NCI-H1436 (cell line): Measurements from ENCODE around the gene FAM136A.
"Not testable (repeated sequence)": the region's sequence is repeated elsewhere in the genome, so short reads cannot be mapped to it uniquely, and the experiment has no call there.

Experiments used
- DNase-seq: peaks from one replicate; lab custom pipeline; 2025; lab: John Stamatoyannopoulos, UW

Gene FAM136A

GRCh38 chr2:70297828-70298227, 4.0 kb downstream of the FAM136A start:
- DNase-seq = not testable (repeated sequence)

- DNase-seq = no peak
Measured at GRCh38 chr2:70283500-70284191, 18.2 kb downstream of the FAM136A start.

GRCh38 chr2:70282439-70282838, 19.4 kb downstream of the FAM136A start:
- no peak for DNase-seq

- DNase-seq = no peak
Measured at GRCh38 chr2:70280242-70280798, 21.5 kb downstream of the FAM136A start.

- DNase-seq = no peak
Measured at GRCh38 chr2:70270323-70270722, 31.5 kb downstream of the FAM136A start.

GRCh38 chr2:70269422-70270302, 32.2 kb downstream of the FAM136A start:
- not testable (repeated sequence) for DNase-seq

- not testable (repeated sequence) for DNase-seq
Measured at GRCh38 chr2:70266925-70267324, 34.9 kb downstream of the FAM136A start.

- no peak for DNase-seq
Measured at GRCh38 chr2:70261501-70261900, 40.4 kb downstream of the FAM136A start.

- DNase-seq = no peak
Measured at GRCh38 chr2:70258532-70258875, 43.4 kb downstream of the FAM136A start.

- DNase-seq = peak; percentile 32
Measured at GRCh38 chr2:70255637-70256314, 46.1 kb downstream of the FAM136A start.

GRCh38 chr2:70250434-70250833, 51.4 kb downstream of the FAM136A start:
- DNase-seq = no peak

GRCh38 chr2:70248181-70248847, 53.6 kb downstream of the FAM136A start, which contains the start of gene TIA1:
TIA1 (minus strand) TSS chr2:70248628; CDS start chr2:70248430, 198 bp downstream.
- peak; percentile 99 for DNase-seq

- no peak for DNase-seq
Measured at GRCh38 chr2:70247364-70248180, 54.3 kb downstream of the FAM136A start.
